Cortex of kidney (tissue), 1 donor: ENCODE measurements around the gene TSEN54.
"Not testable (repeated sequence)": the region's sequence is repeated elsewhere in the genome, so short reads cannot be mapped to it uniquely, and the experiment has no call there.

Source experiments
- DNase-seq: peaks from one replicate; lab custom pipeline; 2025; lab: John Stamatoyannopoulos, UW

Gene TSEN54

DNA sequence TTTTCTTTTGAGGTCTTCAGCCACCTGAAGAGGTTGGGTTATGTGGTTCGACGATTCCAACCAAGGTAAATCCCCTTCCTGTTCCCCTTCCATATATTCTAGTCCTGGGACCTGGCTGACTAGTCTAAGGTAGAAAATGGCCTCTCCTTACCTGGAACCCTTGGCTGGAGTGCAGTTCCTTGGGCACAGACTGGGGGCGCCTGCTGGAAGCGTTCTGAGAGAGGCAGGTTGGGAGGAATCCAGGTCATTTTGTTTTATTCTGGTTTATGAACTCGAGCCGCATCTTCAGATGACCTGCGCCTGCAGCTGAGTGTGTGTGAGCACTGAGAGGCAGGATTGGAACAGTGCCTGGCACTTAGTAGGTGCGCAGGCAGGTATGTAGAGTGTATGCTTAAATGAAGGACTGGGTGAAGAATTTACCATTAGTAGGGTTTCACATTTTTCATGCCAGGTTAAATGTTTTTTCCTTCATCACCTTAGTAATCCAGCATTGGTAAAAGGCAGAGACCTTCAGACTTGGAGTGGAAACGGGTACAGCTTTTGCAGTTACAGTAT, 2.7 kb downstream of the TSEN54 start:
- no peak for DNase-seq

DNA sequence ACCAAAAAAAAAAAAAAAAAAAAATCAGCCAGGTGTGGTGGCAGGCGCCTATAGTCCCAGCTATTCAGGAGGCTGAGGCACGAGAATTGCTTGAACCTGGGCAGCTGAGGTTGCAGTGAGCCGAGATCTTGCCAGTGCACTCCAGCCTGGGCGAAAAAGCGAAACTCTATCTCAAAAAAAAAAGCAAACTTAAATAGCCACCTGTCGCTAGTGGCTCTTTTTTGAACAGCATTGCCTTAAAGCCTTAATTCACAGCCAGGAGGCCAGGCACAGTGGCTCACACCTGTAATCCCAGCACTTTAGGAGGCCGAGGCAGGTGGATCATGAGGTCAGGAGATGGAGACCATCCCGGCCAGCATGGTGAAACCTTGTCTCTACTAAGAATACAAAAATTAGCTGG, 4.1 kb downstream of the TSEN54 start:
- not testable (repeated sequence) for DNase-seq

- DNase-seq: no peak
Observed at GRCh38 chr17:75521290-75521689, 5.0 kb downstream of the TSEN54 start.

GRCh38 chr17:75521951-75522727, 5.8 kb downstream of the TSEN54 start:
- no peak for DNase-seq

DNA sequence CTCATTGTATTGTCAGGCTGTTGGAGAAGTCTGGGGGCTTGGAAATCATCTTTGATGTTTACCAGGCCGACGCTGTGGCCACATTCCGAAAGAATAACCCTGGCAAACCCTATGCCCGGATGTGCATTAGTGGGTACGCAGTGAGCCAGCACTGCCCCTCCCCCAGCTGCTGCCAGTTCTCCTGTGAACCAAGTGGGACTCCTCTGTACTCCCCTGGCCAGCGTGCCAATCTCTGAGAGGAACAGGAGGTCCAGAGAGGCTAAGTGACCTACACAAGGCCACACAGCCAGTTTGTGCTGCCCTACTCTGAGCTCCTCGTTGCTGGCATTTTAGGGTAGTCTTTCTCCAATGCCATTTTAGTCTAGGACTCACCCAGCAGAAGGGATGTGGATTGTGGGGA, 7.3 kb downstream of the TSEN54 start:
- DNase-seq: no peak

DNA sequence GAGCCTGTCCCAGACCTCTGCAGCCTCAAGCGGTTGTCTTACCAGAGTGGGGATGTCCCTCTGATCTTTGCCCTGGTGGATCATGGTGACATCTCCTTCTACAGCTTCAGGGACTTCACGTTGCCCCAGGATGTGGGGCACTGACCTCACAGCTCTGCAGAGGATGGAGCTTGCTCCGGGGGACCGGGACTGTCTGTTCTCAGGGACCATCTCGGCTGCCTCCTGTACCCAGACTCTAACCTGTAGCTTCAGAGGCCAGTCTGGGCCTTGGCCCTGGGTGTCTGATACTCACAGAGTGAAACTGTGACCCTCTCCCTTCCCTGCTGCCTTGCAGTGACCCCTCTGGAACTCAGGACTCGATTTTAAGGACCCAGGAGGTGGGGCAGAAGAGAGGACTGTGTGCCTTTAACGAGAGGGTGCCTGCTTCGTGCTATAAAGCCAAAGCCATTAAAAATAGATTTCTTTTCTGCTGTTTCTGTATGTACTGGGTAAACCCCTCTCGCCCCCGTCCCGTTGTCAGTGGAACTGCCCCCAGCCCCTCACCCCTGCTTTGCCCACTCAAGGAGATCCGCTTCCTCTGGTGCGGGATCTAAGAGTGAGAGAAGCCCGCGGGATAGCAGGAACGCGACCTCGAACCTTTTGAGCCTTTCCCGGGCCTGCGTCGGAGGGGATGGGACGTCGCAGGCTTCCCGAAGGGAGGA, 8.1 kb downstream of the TSEN54 start:
- DNase-seq: no peak

DNA sequence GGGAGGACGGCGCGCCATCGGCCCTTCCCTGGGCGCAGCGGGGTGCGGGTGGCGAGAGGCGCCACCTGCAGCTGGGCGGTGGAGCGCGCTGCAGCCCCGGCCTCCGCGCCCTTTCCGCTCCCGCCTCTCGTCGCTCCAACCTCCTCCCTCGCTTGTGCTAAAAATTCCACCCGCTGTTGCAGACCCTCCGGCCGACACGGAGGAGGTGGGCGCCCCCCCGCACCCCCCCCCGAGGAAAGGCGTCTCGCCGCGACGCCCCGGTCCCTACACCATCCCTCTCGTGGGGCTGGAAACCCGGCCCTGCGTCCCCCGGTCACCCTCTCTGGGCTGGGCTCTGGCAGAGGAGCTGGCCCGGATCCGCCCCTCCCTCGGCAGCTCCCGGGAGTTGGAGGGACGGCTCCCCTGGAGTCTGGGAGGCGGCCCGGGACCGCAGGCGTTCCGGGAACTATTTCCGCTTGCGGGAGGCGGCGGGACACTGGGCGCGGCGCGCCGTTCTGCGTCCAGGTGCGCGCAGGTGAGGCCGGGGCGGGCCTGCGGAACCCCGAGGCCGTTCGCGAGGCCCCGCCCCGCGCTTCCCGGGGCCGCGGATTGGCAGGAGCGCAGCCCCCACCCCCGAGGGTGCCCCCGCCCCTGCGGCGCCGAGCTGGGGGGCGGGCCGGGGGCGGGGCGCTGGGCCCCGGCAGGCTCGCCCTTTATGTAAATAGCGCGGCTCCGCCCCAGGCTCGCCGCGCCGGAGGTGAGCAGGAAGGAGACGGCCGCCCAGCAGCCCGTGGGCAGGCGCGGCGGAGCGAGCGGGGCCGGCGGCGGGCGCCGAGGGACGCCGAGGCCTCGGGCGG, 8.9 kb downstream of the TSEN54 start, which contains the start of gene LLGL2:
Gene LLGL2 (plus strand): TSS at position 728 of the 836 bp plus-strand sequence. CDS start 17,730 bp downstream, outside the sequence.
- DNase-seq: no peak

- DNase-seq: no peak
Observed at GRCh38 chr17:75525806-75526554, 9.7 kb downstream of the TSEN54 start.

- no peak for DNase-seq
Observed at GRCh38 chr17:75526555-75527270, 10.4 kb downstream of the TSEN54 start.

DNA sequence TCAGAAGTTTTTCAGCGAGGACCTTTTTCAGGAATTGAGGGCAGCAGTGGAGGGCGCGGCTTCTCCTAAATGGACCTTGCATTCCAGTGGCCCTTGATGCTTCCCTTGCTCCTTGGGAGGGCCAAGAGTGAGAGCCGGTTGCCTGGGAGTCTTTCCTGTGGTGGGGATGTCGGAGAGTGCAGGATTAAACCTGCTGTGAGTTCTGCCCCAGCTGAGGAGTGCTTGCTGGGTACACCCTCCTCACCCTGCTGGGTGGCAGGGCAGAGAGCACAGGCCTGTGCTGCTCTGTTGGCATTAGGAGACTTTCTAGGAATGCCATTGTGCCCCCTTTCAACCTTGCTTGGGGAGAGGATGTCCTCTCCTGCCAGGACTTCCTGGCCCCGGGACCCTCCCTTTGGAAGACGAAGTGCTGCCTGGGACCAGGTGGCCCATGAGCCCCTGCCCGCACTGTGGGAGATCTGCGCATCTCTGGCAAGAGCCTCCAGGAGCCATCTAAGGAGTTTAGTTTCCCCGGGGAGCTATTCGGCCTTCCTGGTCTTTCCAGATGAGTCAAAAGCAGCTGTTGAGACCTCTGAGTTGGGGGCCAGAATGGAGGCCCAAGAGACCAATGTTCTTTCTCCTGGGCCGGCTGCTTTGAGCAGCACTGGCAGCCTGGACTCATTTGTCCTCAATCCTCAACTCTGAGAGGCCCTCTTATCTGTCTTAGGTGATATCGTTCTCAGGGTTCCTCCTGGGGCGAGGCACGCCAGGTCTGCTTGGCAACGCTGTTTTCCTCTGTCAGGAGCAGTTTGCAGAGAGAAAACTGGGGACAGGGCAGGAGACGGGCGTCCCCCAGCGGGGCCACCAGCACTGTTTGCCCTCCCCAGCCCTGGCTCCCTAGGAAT, 14.8 kb downstream of the TSEN54 start:
- DNase-seq: no peak

DNA sequence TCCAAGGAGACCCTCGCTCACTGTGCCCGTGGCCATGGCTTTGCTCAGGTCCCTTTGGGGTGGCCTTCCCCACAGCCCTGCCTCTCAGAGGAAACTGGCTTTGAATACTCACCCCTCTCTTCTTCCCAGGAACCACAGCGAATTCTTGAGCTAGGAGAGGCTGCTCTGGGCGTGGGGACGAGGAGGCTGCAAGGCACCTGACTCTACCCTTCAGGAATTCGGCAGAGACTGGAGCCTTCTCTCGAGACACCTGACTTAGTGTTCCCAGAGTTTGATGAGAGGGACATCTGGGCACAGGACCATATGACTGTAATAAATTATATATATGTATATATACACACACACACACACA, 15.4 kb downstream of the TSEN54 start:
- DNase-seq: no peak

GRCh38 chr17:75535119-75535537, 18.8 kb downstream of the TSEN54 start:
- DNase-seq: no peak

DNA sequence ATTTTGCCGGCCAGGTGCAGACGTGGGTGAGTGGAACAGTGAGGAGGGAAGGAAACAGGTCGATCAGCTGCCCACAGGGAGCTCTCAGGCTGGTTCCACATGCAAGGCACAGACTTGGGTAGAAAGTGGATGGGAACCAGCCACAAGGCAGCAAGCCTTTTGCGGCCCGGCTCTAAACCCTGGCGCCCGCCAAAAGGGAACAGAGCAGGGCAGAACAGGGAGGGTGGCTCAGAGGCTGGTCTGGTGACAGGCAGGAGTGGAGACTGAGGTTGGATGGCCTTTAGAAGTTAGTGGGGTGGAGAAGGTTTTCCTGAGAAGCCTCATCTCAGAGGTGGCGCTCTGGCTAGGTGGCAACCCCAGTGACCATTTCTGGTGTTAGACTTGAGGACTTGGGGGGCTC, 19.5 kb downstream of the TSEN54 start:
- no peak for DNase-seq

DNA sequence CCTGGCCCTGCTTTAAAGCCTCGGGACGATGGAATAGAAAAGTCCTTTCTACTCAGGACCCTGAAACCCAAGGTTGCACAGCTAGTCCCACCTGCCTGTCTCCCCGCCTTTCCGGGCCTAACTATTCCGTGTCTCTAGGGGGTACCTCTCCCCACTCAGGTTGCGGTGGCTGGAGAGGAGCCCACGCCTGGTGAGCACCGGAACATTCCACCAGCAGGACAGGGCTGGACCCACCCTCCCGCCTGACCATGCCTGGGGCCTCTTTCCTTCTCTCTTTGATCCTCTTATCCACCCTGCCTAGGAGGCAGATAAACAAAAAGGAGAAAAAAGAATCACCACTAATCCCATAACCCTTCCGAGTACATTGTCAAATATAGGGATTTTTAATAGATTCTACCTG, 20.0 kb downstream of the TSEN54 start:
- no peak for DNase-seq

- DNase-seq: no peak
Observed at GRCh38 chr17:75539967-75540729, 23.8 kb downstream of the TSEN54 start.

DNA sequence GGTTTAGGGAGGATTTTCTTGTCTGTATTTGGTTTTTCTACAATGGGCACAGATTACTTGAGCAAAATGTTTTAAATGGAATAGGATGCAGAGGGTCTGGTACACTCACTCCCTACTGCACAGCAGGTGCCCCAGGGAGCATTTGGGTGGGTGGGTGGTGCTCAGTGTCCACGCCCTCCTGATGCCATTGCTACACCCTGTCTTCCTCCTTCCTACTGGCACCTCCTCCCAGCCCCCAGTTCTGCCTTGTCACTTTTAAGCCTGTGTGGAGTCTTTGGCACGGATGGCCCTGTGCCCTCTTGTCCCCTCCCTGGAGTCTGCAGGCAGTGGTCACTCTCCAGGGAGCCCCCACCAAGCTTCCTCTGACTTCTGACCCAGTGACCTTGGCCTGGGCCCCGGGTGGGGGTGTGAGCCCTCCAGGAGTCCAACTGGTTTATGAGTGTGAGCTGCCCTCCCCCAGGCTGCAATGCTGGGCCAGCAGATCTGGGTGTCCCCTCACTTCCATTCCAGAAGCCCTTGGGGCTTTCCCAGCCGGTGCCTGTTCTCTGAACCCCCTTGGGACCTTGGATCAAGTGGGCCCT, 24.7 kb downstream of the TSEN54 start:
- no peak for DNase-seq

DNA sequence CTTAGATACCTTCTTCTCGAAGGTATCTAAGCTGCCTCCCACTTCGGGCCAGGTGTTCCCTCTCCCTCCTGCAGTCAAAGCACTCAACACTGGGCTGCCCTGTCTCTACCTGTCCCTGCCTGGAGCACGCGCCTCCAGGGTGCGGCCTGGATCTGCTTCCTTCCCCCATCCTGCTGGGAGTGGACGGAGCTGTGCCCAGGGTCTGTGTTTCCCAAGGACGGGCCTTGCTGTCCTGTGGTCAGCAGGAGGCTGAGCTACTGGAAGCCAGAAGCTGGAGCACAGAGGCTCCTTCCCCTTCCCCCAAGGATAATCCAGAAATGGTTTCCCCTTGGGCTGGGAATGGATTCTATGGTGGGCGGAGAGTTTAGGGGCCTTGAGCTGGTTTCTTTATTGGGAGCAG, 25.9 kb downstream of the TSEN54 start:
- DNase-seq: no peak

- no peak for DNase-seq
Observed at GRCh38 chr17:75542728-75543336, 26.5 kb downstream of the TSEN54 start.
